DMS79 treated with DMSO at 0.1 percent for 48 hours (cell line): Measurements from ENCODE around the gene RSPH6A.

ENCODE experiments used
- DNase-seq: peaks from one replicate; lab custom pipeline; 2025; lab: John Stamatoyannopoulos, UW

The RSPH6A gene

DNA sequence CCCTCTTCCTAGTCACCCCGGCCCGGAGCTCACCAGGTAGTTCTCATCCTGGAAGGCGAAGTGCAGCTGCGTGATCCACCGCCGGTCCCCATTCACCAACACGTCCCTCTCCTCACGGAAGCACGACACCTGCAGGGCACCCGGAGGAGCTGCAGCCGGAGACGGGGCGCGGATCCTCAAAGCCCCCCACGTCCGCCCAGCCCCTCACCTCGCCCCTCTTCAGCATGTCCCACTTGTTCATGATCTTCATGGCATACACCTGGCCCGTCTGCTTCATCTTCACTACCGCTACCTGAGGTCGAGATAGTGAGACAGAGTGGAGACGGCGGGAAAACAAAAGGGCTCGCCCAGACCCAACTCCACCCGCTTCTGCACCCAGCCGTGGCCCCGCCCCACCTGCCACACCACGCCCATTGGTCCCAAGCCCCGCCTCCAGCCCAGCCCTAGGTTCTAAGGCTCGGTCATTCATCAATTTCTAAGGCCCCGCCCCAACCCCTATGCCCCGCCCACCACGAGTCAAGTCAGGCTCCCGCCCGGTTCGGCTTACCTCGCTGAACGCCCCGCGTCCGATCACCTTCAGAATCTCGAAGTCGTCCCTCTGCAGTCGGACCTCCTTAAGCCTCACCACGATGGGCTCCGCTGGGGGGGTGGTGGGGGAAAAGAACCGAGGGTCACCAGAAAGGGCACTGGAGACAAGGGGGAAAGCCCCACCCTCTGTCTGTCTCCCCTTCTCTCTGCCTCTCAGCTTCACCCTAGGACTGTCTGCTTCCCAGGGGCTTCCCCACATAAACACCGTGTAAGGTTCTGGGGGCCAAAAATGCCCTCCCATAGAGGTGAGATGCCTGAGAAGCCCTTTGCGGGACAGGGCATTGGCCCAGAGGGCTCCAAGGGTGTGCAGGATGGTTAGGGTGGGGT lies 35.6 kb downstream of the RSPH6A start:
- DNase-seq = peak; percentile 92

DNA sequence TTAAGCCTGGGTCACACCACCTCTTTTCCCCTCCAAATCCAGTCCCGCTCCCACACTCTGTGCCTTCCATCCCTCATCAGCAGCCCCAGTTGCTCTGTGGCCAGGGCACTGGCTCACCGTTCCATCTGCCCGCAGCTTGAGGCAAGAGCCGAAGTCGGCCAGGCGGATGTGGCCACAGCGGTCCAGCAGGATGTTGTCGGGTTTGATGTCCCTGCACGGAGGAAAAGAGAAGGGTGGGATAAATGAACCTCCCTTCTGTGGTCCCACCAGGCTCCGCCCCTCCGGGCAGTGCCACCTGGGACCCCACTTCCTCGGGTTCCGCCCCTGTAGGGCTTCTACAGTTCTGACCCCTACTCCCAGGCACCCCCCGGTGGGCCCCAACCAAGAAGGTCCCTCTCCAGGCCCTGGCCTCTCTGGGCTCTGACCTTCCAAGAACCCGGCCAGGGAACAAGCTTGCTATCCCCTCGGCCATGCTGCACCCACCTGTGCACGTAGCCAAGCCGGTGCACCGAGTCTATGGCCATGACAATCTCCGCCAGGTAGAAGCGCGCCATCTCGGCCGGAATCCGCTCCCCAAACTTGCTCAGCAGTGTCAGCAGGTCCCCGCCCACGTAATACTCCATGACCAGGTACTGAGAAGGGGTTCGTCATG lies 37.0 kb downstream of the RSPH6A start:
- no peak for DNase-seq

DNA sequence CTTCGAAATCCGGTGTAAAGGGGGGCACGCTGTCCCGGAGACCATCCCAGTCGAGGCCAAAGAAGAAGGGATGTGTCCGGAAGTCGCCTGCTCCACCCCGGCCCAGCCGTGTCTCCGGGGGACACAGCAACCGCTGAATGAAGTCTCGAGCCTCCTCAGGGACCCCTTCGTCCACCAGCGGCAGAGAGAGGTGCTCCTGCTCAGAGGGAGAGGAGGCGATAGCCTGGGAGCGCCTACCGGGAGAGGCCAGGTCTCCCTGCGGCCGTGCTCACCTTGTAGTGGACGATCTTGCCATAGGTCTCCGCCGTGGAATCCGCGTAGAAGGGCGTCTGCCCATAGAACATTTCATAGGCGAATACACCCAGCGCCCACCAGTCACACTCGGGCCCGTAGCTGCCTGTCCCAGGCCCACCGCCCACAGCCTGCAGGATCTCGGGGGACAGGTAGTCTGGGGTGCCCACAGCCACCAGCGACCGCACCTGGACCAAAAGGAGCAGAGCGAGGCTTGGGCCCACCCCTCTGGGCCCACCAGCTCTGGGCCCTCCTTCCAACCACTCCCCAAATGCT lies 37.6 kb downstream of the RSPH6A start:
- no peak for DNase-seq

DNA sequence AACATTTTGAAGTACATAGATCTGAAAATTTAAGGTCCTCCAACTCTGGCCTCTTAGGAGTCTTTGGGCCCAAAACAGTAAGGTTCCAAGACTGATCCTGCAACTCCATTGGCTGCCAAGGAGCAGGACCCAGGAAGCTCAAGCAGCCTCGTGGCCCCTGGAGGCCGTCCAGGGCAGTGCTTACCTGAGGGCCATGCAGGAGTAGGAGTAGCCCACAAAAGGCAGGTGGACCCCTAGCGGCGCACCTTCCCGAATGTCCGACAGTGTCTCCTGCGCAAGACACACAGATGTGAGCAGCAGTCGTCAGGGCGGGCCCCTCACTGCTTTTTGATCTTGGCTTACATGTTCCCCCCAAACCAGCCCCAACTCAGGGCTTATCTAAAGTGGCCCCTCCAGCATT lies 40.3 kb downstream of the RSPH6A start:
- DNase-seq = no peak

DNA sequence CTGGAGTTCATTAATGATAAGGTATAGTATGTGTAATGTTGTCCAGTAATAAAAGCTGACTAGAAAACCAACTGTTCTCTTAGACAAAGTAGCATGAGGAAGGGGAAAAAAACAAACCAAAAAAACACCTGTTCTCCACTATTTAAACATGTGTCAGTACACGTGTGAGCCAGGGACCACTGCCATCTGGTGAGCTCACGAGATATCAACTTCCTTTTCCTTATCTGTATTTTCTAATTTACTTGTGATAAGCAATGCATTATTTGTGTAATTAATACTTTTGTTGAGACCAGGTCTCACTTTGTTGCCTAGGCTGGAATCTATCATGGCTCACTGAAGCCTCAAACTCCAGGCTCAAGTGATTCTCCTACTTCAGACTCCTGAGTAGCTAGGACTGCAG lies 41.7 kb downstream of the RSPH6A start:
- no peak for DNase-seq

DNA sequence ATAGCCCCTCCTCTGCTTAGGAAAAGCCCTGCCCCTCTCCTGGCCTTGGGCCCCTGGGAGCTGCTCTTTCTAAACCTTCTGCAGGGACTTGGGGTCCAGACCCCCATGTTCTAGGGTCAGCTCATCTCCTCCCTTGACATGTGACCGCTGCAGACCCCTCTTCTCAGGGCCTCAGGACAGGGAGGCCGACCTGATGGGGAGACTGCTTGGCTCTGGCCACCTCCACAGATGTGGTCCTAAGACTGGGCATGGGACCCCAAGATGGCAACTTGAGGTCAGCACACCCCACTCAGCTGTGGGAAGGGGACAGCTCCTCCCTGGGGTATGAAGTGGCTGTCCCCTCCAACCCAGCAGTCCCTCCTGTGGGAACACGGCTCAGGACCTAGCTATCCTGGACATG lies 42.2 kb downstream of the RSPH6A start:
- no peak for DNase-seq

- no peak for DNase-seq
Observed at GRCh38 chr19:45772130-45772840, 42.8 kb downstream of the RSPH6A start.

DNA sequence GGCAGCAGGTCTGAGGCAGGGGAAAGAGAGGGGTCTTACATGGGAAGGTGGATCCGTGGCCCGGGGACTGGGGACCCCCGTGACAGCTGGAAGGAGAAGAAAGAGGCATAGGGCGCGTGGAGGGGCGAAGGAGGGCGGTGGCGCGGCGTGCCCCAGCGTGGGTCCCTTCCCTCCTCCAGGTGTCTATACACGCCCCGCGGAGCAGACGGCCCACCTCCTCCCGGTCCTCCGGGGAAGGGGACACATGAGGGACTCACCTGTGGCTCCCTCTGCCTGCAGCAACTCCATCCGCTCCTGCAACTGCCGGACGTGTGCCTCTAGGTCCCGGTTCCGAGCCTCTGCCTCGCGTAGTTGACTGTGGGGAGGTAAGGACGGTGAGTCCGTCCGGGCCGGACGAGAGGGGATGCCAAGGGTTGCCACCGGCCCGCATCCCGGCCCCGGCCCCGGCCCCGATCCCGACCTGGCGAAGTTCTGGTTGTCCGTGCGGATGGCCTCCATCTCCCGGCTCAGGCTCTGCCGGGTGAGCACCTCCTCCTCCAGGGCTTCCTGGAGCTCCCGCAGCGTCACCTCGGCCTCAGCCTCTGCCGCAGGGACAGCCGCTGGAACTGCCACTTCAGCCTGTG lies 43.7 kb downstream of the RSPH6A start:
- DNase-seq = no peak

DNA sequence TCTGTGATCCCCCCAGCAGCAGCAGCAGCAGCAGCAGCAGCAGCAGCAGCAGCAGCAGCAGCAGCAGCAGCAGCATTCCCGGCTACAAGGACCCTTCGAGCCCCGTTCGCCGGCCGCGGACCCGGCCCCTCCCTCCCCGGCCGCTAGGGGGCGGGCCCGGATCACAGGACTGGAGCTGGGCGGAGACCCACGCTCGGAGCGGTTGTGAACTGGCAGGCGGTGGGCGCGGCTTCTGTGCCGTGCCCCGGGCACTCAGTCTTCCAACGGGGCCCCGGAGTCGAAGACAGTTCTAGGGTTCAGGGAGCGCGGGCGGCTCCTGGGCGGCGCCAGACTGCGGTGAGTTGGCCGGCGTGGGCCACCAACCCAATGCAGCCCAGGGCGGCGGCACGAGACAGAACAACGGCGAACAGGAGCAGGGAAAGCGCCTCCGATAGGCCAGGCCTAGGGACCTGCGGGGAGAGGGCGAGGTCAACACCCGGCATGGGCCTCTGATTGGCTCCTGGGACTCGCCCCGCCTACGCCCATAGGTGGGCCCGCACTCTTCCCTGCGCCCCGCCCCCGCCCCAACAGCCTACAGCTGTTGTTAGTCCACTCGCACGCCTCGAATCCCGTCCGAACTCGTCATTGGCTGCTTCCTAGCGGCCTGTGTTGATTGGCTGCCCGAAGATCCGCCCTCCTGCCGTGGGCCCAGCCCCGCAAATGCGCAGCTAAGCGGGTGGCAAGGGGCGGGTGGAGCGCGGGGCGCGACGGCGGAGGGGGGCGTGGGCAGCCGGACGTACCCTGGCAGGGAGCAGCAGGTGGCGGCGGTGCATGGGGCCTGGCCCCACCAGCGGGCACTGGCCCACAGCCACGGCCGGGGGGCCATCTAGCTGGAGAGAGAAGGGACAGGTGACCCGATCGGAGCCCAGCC lies 44.7 kb downstream of the RSPH6A start:
- peak; percentile 97 for DNase-seq

- no peak for DNase-seq
Observed at GRCh38 chr19:45769821-45770191, 45.3 kb downstream of the RSPH6A start.

- peak; percentile 92 for DNase-seq
Observed at GRCh38 chr19:45768984-45769782, 45.9 kb downstream of the RSPH6A start, which contains the start of gene SIX5. Gene SIX5, minus strand, starts transcription at chr19:45769252. Its CDS starts 408 bp downstream, at chr19:45768844.

GRCh38 chr19:45768655-45768983 lies 46.5 kb downstream of the RSPH6A start:
- no peak for DNase-seq

DNA sequence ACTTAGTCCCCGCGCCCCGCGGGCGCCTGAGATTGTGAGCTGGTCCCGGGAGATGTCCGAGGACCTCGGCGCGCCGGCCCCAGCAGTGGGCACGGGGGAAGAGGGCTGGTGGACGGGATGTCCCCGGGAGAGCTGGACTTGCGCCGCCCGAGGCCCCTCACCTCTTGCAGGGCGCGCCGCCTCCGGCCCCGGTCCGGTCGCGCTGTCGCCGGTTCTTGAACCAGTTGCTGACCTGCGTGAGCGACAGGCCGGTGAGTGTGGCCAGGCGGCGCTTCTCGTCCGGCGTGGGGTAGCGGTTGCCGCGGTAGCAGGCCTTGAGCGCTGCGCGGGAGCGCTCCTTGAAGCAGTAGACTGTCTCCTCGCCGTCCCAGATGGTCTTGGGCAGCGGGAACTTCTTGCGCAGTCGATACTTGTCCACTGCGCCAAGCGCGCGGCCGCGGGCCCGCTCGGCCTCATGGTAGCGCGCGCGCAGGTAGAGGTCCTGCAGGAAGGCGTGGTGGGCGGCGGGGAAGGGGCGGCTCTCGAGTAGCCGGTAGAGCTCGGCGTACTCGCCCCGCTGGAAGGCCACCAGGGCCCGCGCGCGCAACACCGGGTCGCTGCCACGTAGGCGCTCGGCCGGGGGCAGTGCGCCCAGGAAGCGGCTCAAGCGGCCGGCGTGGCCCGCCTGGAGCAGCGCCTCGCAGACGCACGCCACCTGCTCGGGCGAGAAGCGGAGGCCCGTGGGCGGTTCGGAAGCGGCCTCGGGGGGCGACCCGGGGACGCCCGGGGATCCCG lies 47.0 kb downstream of the RSPH6A start:
- DNase-seq = no peak

- peak; percentile 39 for DNase-seq
Observed at GRCh38 chr19:45767410-45767880, 47.7 kb downstream of the RSPH6A start.

- no peak for DNase-seq
Observed at GRCh38 chr19:45766869-45767346, 48.2 kb downstream of the RSPH6A start.

DNA sequence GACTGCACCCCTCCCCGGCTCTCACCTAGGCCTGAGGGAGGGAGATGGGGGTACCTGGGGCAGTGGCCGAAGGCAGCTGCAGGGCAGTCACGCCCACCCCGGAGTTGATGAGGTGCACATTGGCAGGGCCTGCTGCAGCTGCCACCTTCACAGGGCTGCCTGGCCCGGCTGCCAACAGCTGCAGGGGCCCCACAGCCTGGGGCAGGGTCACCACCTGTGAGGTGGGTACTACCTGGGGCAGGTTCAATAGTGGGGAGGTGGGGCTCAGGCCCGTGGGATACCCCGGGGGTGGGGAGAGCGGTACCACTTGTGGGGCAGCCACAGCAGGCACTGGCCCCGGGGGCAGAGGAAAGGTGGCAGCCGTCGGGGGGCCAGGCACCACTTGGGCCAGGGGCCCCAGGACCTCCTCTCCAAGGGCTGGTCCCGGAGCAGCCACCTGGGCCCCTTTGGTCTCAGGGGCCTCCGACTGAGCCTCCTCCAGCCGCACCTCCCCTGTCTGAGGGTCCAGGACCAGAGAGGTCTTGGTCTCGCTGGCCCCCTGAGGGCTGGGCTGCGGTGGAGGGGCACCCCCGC lies 48.7 kb downstream of the RSPH6A start:
- DNase-seq = no peak

GRCh38 chr19:45765702-45766295 lies 49.3 kb downstream of the RSPH6A start:
- DNase-seq = no peak
